Chondrocyte (in vitro differentiated cells): ENCODE results near the gene GPS2. TPM values are rescaled to one million over a fixed set of nuclear protein-coding genes. Genes with fewer than 3 reads are reported as not detected.

Source experiments
- DNase-seq: peaks from one replicate; pipeline ENCODE4 v3.0.0; 2021; ENCODE audit warnings: mixed read lengths, low spot score
- H3K27ac Mint-ChIP-seq: one replicate; pipeline ENCODE4 v1.8.0; 2021; ENCODE audit warnings: mild to moderate bottlenecking, moderate library complexity, mixed read lengths; ENCODE audit not compliant: unreplicated experiment
- H3K27me3 Mint-ChIP-seq: 2 replicates; pipeline ENCODE4 v1.8.0; 2021; ENCODE audit warnings: low read depth, mixed read lengths
- H3K36me3 Mint-ChIP-seq: 2 replicates; pipeline ENCODE4 v1.8.0; 2021; ENCODE audit warnings: low read depth, mixed read lengths
- H3K4me1 Mint-ChIP-seq: 2 replicates; pipeline ENCODE4 v1.8.0; 2021; ENCODE audit warnings: low read depth, mild to moderate bottlenecking, mixed read lengths
- H3K4me3 Mint-ChIP-seq: one replicate; pipeline ENCODE4 v1.8.0; 2021; ENCODE audit warnings: mild to moderate bottlenecking, moderate library complexity, mixed read lengths; ENCODE audit not compliant: unreplicated experiment
- H3K9me3 Mint-ChIP-seq: 2 replicates; pipeline ENCODE4 v1.8.0; 2021; ENCODE audit warnings: low read depth, mixed read lengths
- CTCF ChIP-seq: fragments of 200-600 bp; sonication (generic); IDR thresholded peaks from 2 replicates; pipeline ENCODE4 v1.5.0; 2021; ENCODE audit warnings: antibody characterized with exemption, mild to moderate bottlenecking, moderate library complexity
- total RNA-seq: library from RNA; stranded (reverse); gene quantifications from 3 replicates; pipeline ENCODE4 v1.2.1, GENCODE V29; 2021

The GPS2 gene
- total RNA-seq, 1 donor from 2014 or later = 43.9 TPM

DNA sequence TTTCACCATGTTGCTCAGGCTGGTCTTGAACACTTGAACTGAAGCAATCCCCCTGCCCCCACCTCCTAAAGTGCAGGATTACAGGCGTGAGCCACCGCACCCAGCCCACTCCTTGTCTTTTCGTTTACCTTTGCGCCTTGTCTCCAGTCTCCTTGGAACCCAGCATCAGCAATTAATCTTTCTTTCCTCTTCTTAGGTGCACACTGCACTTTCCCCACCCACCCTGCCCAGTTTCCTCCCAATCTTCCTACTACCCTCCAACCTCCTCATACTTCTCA, 51.4 kb downstream of the GPS2 start:
- TF ChIP-seq CTCF = no peak
- Mint-ChIP-seq H3K9me3 (no peaks in the 10 kb centered on the region), H3K4me1 (peaks cover 30% of the 10 kb centered on the region), H3K36me3 (peaks cover 3% of the 10 kb centered on the region), H3K4me3 (no peak overlapping the region), H3K27ac (no peak overlapping the region), H3K27me3 (peaks cover 11% of the 10 kb centered on the region)
- no peak for DNase-seq

- DNase-seq = no peak
- H3K27ac Mint-ChIP-seq = no peak overlapping the region
- H3K4me3 Mint-ChIP-seq = no peak overlapping the region
Measured at GRCh38 chr17:7262935-7263800, 52.0 kb downstream of the GPS2 start.

More at GRCh38 chr17:7262935-7263800, 52.0 kb downstream of the GPS2 start:
- no peak for TF ChIP-seq CTCF
- peaks cover 30% of the 10 kb centered on the region for H3K4me1 Mint-ChIP-seq
- no peaks in the 10 kb centered on the region for H3K9me3 Mint-ChIP-seq
- peaks cover 11% of the 10 kb centered on the region for H3K27me3 Mint-ChIP-seq
- H3K36me3 Mint-ChIP-seq = peaks cover 7% of the 10 kb centered on the region

Other genes with a start within 250 kb of the GPS2 start
- gene CLEC10A, start 235.1 kb downstream of the GPS2 start, total RNA-seq = not detected in 3 replicates
- not detected in 3 replicates for gene ASGR2, start 200.5 kb downstream of the GPS2 start, total RNA-seq
- 0.46 to 1.9 TPM (median 0.97 TPM) in 3 replicates for gene ASGR1, start 136.0 kb downstream of the GPS2 start, total RNA-seq
- 28.3 to 34.4 TPM (median 31.3 TPM) in 3 replicates for gene DLG4, start 95.5 kb downstream of the GPS2 start, total RNA-seq
- gene ACADVL, start 95.4 kb downstream of the GPS2 start, total RNA-seq = 427 to 584 TPM (median 454 TPM) in 3 replicates
- 58.8 to 65.2 TPM (median 59.5 TPM) in 3 replicates for gene DVL2, start 80.8 kb downstream of the GPS2 start, total RNA-seq
- gene PHF23, start 75.9 kb downstream of the GPS2 start, total RNA-seq = 49.5 to 57.8 TPM (median 53.1 TPM) in 3 replicates
- gene GABARAP, start 72.9 kb downstream of the GPS2 start, total RNA-seq = 449 to 459 TPM (median 455 TPM) in 3 replicates
- gene CTDNEP1, start 63.6 kb downstream of the GPS2 start, total RNA-seq = 105 to 118 TPM (median 111 TPM) in 3 replicates
- gene ELP5, start 63.1 kb downstream of the GPS2 start, total RNA-seq = 24.9 to 32.7 TPM (median 25.8 TPM) in 3 replicates
- 0.42 to 0.54 TPM (median 0.46 TPM) in 3 replicates for gene CLDN7, start 52.9 kb downstream of the GPS2 start, total RNA-seq
- gene SLC2A4, start 33.6 kb downstream of the GPS2 start, total RNA-seq = 0.15 to 0.38 TPM (median 0.30 TPM) in 3 replicates
- 0.56 to 0.57 TPM in 2 of 3 replicates, not detected in the other for gene YBX2, start 20.7 kb downstream of the GPS2 start, total RNA-seq
- gene EIF5A, start 7.7 kb downstream of the GPS2 start, total RNA-seq = 364 to 494 TPM (median 376 TPM) in 3 replicates
- gene NEURL4, start 14.0 kb upstream of the GPS2 start, total RNA-seq = 28.0 to 43.3 TPM (median 32.4 TPM) in 3 replicates
- gene ACAP1, start 21.2 kb upstream of the GPS2 start, total RNA-seq = 2.9 to 6.8 TPM (median 3.7 TPM) in 3 replicates
- 16.6 to 23.3 TPM (median 23.0 TPM) in 3 replicates for gene KCTD11, start 36.8 kb upstream of the GPS2 start, total RNA-seq
- not detected in 3 replicates for gene TMEM95, start 39.8 kb upstream of the GPS2 start, total RNA-seq
- 0.22 to 0.72 TPM in 2 of 3 replicates, not detected in the other for gene TNK1, start 65.7 kb upstream of the GPS2 start, total RNA-seq
- 79.8 to 82.6 TPM (median 81.5 TPM) in 3 replicates for gene PLSCR3, start 79.2 kb upstream of the GPS2 start, total RNA-seq
- 32.8 to 42.8 TPM (median 34.3 TPM) in 3 replicates for gene TMEM256, start 88.7 kb upstream of the GPS2 start, total RNA-seq
- gene NLGN2, start 92.5 kb upstream of the GPS2 start, total RNA-seq = 45.2 to 49.8 TPM (median 46.7 TPM) in 3 replicates
- not detected in 3 replicates for gene SPEM1, start 105.0 kb upstream of the GPS2 start, total RNA-seq
- gene SPEM2, start 110.3 kb upstream of the GPS2 start, total RNA-seq = not detected in 3 replicates
- not detected in 3 replicates for gene SPEM3, start 113.5 kb upstream of the GPS2 start, total RNA-seq
- gene TMEM102, start 120.1 kb upstream of the GPS2 start, total RNA-seq = 6.9 to 9.1 TPM (median 7.7 TPM) in 3 replicates
- gene FGF11, start 124.2 kb upstream of the GPS2 start, total RNA-seq = 5.0 to 6.0 TPM (median 5.1 TPM) in 3 replicates
- 12.2 to 14.0 TPM (median 12.6 TPM) in 3 replicates for gene CHRNB1, start 129.7 kb upstream of the GPS2 start, total RNA-seq
- gene ZBTB4, start 164.3 kb upstream of the GPS2 start, total RNA-seq = 50.9 to 51.9 TPM (median 51.0 TPM) in 3 replicates
- gene SLC35G6, start 166.1 kb upstream of the GPS2 start, total RNA-seq = not detected in 3 replicates
- 113 to 121 TPM (median 115 TPM) in 3 replicates for gene POLR2A, start 169.0 kb upstream of the GPS2 start, total RNA-seq
- gene TNFSF12, start 233.7 kb upstream of the GPS2 start, total RNA-seq = 12.1 to 23.3 TPM (median 23.0 TPM) in 3 replicates
- 0.48 to 1.9 TPM (median 1.7 TPM) in 3 replicates for gene TNFSF13, start 243.4 kb upstream of the GPS2 start, total RNA-seq
- 45.3 to 57.8 TPM (median 49.4 TPM) in 3 replicates for gene SENP3, start 246.6 kb upstream of the GPS2 start, total RNA-seq